Gastrocnemius medialis (tissue), 4 donors: ENCODE results near the gene MAN1C1. TPM values are rescaled to one million over a fixed set of nuclear protein-coding genes. Genes with fewer than 3 reads are reported as not detected.

ENCODE experiments used
- ATAC-seq, 2 donors: fragments of 150-250 bp; one replicate each; pipeline ENCODE4 v1.9.1; 2016
- DNase-seq, 2 donors: peaks; one replicate each; pipeline ENCODE4 v3.0.0-alpha.2; 2019
- H3K27ac ChIP-seq, 4 donors: fragments of 200-600 bp; sonication (generic); 1 replicate in 1 of 4; 2 replicates in 3 of 4; pipeline ENCODE4 v1.5.1; 2016 to 2018; ENCODE audit warnings: mild to moderate bottlenecking in 2 of 4, moderate library complexity in 1 of 4
- H3K27me3 ChIP-seq, 3 donors: fragments of 200-600 bp; sonication (generic) in 2 of 3; 1 replicate in 1 of 3; 2 replicates in 2 of 3; pipeline versions ENCODE4 v1.5.1 to v1.6.0; 2016 to 2019; ENCODE audit warnings: mild to moderate bottlenecking in 1 of 3, moderate library complexity in 1 of 3
- H3K36me3 ChIP-seq, 2 donors: fragments of 200-600 bp; sonication (generic) in 1 of 2; one replicate each; pipeline ENCODE4 v1.5.1; 2017 to 2018
- H3K4me1 ChIP-seq, 2 donors: fragments of 200-600 bp; sonication (generic) in 1 of 2; one replicate each; pipeline ENCODE4 v1.5.1; 2016 to 2017; ENCODE audit warnings: mild to moderate bottlenecking in 2 of 2
- H3K4me3 ChIP-seq, 4 donors: fragments of 200-600 bp; sonication (generic) in 3 of 4; 1 replicate in 1 of 4; 2 replicates in 3 of 4; pipeline ENCODE4 v1.5.1; 2016 to 2019; ENCODE audit warnings: mild to moderate bottlenecking in 2 of 4
- H3K9me3 ChIP-seq, 3 donors: fragments of 200-600 bp; sonication (generic) in 2 of 3; 1 replicate in 1 of 3; 2 replicates in 2 of 3; pipeline ENCODE4 v1.5.1; 2016 to 2019
- CTCF ChIP-seq, 5 experiments: fragments of 450-650 bp in 3 of 5; fragments of 200-600 bp in 2 of 5; sonication (generic) in 2 of 5; IDR thresholded peaks in 4 of 5; conservative IDR thresholded peaks in 1 of 5; 1 replicate in 4 of 5; 2 replicates in 1 of 5; pipeline ENCODE4 v1.5.1; 2016 to 2019; ENCODE audit warnings: antibody characterized with exemption in 5 of 5, mild to moderate bottlenecking in 3 of 5, moderate library complexity in 3 of 5
- POLR2A ChIP-seq, 2 donors: fragments of 450-650 bp; IDR thresholded peaks; one replicate each; pipeline ENCODE4 v1.6.1; 2017; ENCODE audit warnings: antibody characterized with exemption in 2 of 2, mild to moderate bottlenecking in 2 of 2, moderate library complexity in 2 of 2
- in situ Hi-C, 4 donors: fragments of 200-750 bp; cut with MboI; loops; one replicate each; pipeline versions ENCODE4 v1.15.0 to v1.8.0; 2017; ENCODE audit warnings: low sequenced_read_pairs in 4 of 4
- intact Hi-C: fragments of 100-400 bp; cut with DNase I; formaldehyde crosslinking; loops from one replicate; pipeline ENCODE4 v1.15.1; 2023; ENCODE audit warnings: low total_unique reads
- total RNA-seq, 4 donors: library from RNA; depleted of rRNA; stranded (reverse); fragments of >200 nt; gene quantifications; one replicate each; pipeline versions ENCODE4 v1.1.0 to v1.2.3, GENCODE V29; 2016

MAN1C1 gene
- total RNA-seq, 4 donors from 2014 or later = 2.0 to 4.4 (median 2.5) TPM

DNA sequence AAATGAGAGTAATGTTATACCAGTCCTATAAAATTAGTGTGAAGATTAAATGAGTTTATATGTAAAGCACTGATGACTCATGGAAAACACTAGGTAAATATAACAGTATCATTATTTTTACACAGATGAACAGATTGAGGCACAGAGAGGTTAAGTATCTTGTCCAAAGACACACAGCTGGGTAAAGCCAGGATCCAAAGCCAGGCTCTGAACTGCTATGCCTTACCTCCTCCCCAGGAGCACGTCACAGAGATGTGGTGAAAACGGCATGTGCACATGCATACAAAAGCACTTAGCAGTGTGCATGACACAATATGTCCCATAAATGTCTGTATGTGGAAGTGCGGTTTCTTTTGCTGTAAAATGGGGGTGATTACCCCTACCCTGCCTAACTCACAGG, 56.9 kb downstream of the MAN1C1 start:
- Histone ChIP-seq H3K9me3 (no peaks in the 10 kb centered on the region), H3K4me3 (no peak overlapping the region), H3K4me1 (peaks cover 17 to 19% of the 10 kb centered on the region in 2 donors), H3K27me3 (no peaks in the 10 kb centered on the region), H3K27ac (no peak overlapping the region), H3K36me3 (no peaks in the 10 kb centered on the region)
- ATAC-seq = no peak
- DNase-seq = no peak
- TF ChIP-seq POLR2A (IDR thresholded peaks at IDR 0.05) (no peak), CTCF (IDR thresholded peaks at IDR 0.05 in 4 of 5, conservative IDR thresholded peaks at IDR 0.05 in 1 of 5) (no peak)
- in situ Hi-C loops = no loop called here
- intact Hi-C loops = no loop called here

DNA sequence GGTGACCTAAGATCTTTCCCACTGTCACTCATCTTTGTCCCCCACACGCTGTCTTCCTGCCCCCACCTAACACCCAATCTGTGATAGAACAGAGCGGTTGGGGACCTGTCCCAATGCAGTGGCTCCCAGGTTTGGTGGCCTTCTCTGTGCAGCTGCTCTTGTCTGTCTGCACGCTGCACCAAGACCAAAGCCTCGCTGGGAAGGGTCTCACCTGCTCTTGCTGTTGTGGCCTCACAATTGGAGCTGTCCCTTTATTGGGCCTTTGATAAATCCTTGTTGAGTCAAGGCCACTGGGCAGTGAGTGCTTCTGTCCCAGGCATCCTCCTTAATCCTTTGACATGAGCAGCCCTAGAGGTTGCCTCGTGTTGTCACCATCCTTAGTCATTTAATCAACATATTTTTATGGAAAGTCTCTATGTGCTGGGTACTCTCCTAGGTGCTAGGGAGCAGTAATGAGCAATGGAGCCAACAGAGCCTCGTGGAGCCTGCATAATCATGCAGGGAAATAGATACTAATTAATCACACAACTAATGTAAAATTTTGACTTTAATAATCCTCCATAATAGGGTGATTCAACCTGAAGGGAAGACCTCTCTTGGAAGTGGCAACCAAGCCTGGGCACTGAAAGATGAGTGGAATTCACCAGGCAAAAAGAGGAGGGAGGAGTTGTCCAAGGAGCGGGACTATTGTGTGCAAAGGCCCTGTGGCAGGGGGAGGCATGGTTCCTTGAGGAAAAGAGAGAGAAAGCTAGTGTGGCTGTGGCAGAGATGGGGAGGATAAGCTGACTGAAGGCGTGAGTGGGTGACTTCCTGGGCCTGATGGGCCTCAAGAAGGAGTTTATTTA, 57.6 kb downstream of the MAN1C1 start:
- in situ Hi-C loops (no loop called here), intact Hi-C loops (no loop called here)
- ATAC-seq = no peak
- Histone ChIP-seq H3K9me3 (no peaks in the 10 kb centered on the region), H3K4me1 (peaks cover 17 to 19% of the 10 kb centered on the region in 2 donors), H3K27me3 (no peaks in the 10 kb centered on the region), H3K27ac (no peak overlapping the region), H3K4me3 (no peak overlapping the region), H3K36me3 (no peaks in the 10 kb centered on the region)
- no peak for DNase-seq
- no peak for TF ChIP-seq POLR2A (IDR thresholded peaks at IDR 0.05)
- TF ChIP-seq CTCF (IDR thresholded peaks at IDR 0.05 in 4 of 5, conservative IDR thresholded peaks at IDR 0.05 in 1 of 5) = no peak

- no peak for ATAC-seq
- H3K4me3 ChIP-seq = no peak overlapping the region
- no peaks in the 10 kb centered on the region for H3K9me3 ChIP-seq
- DNase-seq = no peak
- H3K27me3 ChIP-seq = no peaks in the 10 kb centered on the region
- no peaks in the 10 kb centered on the region for H3K36me3 ChIP-seq
- intact Hi-C loops (no loop called here), in situ Hi-C loops (no loop called here)
- H3K27ac ChIP-seq = no peak overlapping the region
- peaks cover 17 to 19% of the 10 kb centered on the region in 2 donors for H3K4me1 ChIP-seq
- TF ChIP-seq CTCF (IDR thresholded peaks at IDR 0.05 in 4 of 5, conservative IDR thresholded peaks at IDR 0.05 in 1 of 5) = no peak
- no peak for TF ChIP-seq POLR2A (IDR thresholded peaks at IDR 0.05)
Measured at GRCh38 chr1:25674807-25675084, 58.2 kb downstream of the MAN1C1 start.

- H3K4me1 ChIP-seq = peaks cover 17 to 19% of the 10 kb centered on the region in 2 donors
- in situ Hi-C loops = no loop called here
- H3K4me3 ChIP-seq = no peak overlapping the region
- TF ChIP-seq POLR2A (IDR thresholded peaks at IDR 0.05) (no peak), CTCF (IDR thresholded peaks at IDR 0.05 in 4 of 5, conservative IDR thresholded peaks at IDR 0.05 in 1 of 5) (no peak)
- no peak overlapping the region for H3K27ac ChIP-seq
- DNase-seq (no peak), ATAC-seq (no peak)
- intact Hi-C loops = no loop called here
- H3K27me3 ChIP-seq = no peaks in the 10 kb centered on the region
- no peaks in the 10 kb centered on the region for H3K36me3 ChIP-seq
- H3K9me3 ChIP-seq = no peaks in the 10 kb centered on the region
Measured at GRCh38 chr1:25675729-25676476, 59.3 kb downstream of the MAN1C1 start.
